ENCODE results near the gene TMEM250.
"Not testable (repeated sequence)": the region's sequence is repeated elsewhere in the genome, so short reads cannot be mapped to it uniquely, and the experiment has no call there.

TMEM250 gene

DNA sequence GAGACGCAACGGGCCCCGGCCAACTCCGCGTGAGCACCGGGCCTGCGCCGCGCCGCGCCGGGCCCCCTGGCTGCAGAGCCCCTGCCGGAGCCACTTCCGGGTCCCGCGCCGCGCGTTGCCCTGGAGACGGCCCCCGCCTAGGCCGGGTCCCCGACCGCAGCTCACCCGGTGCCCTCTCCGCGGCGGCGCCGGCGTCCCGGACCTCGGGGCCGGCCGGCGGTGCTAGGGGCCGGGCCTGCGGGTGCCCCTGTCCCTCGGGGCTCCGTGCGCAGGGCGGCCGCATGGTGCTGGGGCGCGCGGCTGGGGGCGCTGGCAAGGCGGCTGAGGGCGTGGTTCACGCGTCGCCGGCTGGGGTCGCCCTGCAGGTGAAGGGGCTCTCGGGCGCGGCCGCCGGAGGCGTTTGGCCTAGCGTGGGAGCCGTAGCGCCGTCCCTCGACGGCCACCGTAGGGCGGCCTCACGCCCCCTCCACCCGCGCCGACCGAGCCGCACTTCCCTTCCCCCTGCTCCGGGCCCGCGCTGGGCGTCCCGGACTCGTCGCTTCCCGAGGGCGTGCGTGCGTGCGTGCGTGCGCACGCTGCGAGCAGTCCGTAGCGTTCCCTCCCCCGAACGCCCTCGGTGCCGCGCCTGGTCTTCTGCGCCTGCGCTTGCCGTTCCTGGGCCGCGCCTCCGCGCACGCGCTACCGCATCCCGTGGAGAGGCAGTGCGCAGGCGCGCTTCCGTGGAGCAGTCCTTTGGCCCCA, at the start of gene TMEM250:
Gene TMEM250, minus strand, starts transcription at position 556 of the 741 bp plus-strand sequence. CDS start 1,975 bp downstream, outside the sequence.
- peak; percentile 79 for DNase-seq

DNA sequence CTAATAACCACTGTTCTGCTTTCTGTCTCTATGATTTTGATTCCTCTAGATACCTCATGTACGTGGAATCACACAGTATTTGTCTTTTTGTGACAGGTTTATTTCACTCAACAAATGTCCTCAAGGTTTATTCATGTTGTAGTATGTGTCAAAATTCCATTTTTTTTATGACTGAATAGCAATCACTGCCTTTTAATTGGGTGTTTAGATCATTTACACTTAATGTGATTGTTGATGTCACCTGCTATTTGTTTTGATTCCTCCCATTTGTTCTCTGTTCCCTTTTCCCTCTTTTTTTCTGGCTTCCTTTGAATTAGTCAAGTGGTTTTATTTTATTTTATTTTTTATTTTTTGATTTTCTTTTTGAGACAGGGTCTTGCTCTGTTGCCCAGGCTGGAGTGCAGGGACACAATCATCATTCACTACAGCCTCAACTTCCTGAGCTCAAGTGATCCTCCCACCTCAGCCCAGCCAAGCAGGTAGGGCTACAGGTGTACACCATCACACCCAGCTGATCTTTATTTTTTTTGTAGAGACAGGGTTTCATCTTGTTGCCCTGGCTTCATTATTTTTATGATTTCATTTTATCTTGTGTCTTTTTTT, 44.7 kb upstream of the TMEM250 start:
- DNase-seq = no peak

- no peak for DNase-seq
Measured at GRCh38 chr9:136160995-136161610, 42.4 kb upstream of the TMEM250 start.

- no peak for DNase-seq
Measured at GRCh38 chr9:136160381-136160841, 41.7 kb upstream of the TMEM250 start.

- no peak for DNase-seq
Measured at GRCh38 chr9:136159851-136160250, 41.2 kb upstream of the TMEM250 start.

GRCh38 chr9:136157477-136158265, 39.0 kb upstream of the TMEM250 start:
- DNase-seq = no peak

- no peak for DNase-seq
Measured at GRCh38 chr9:136156209-136157120, 37.8 kb upstream of the TMEM250 start.

GRCh38 chr9:136155576-136155975, 36.9 kb upstream of the TMEM250 start:
- DNase-seq = no peak

DNA sequence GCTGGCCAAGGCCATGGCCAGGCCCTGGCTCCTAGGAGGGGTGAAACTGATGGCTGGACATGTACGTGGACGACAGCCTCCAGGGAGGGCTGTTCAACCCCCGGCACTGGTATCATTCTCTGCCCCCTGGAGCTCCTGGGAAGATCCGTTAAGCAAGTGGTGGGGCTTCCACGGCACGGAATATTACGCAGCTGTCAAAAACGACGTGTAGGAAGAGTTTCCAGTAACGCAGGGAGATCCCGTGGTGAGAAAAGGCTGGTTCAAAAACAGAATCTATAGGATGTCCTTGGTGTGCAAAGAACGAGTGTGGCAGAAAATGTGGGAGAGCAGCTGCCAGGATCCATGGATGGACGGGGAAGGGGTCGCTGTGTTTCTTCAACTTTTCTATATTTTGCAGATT, 36.3 kb upstream of the TMEM250 start:
- DNase-seq = no peak

- no peak for DNase-seq
Measured at GRCh38 chr9:136153381-136154065, 34.8 kb upstream of the TMEM250 start.

DNA sequence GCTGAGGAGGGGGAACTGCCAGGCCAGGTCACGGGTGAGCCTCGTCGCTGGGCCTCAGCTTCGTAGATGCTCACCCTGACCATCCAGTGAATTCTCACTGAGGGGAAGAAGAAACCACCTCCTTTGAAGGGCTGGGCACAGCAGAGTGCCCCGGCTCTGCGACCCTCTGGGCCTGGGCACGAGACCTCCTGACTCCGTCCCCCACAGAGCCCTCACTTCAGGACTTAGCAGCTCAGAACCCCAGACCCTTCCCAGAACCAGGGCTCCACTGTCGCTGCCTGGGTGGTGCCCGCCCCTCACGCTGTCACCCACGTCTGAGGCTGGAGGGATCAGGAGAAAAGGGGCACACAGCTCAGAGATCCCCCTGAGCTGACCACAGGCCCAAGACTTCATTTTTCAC, 34.3 kb upstream of the TMEM250 start:
- DNase-seq = no peak

- no peak for DNase-seq
Measured at GRCh38 chr9:136152543-136152866, 33.8 kb upstream of the TMEM250 start.

- no peak for DNase-seq
Measured at GRCh38 chr9:136151848-136152542, 33.3 kb upstream of the TMEM250 start.

DNA sequence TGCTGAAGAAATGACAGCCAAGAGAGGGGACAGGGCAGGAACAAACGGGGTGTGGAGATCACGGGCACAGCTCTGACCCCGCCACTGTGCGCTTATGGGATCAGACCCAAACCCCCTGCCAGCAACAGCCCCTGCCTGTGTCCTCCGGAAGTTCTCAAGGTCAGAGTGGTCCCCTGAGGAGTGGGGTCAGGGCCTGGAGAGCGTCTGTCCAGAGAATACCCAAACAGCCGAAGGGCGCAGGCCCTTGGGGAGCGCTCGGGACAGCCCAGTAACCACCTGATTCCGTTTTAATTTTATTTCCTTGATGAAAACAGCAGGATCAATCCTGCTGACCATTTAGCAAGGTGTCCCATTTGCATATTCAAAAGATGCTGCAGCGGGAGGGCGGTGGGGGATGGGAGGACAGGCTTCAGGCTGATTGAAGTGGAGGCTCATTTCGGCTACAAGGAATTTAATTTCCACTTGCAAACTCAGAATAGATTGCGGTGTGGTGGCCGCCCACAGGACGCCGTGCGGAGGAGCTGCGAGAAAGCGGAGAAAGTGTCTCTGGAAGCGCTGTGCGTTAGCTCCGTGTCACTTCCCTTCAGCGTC, 32.6 kb upstream of the TMEM250 start:
- DNase-seq = no peak

- DNase-seq = not testable (repeated sequence)
Measured at GRCh38 chr9:136150664-136151213, 32.1 kb upstream of the TMEM250 start.

DNA sequence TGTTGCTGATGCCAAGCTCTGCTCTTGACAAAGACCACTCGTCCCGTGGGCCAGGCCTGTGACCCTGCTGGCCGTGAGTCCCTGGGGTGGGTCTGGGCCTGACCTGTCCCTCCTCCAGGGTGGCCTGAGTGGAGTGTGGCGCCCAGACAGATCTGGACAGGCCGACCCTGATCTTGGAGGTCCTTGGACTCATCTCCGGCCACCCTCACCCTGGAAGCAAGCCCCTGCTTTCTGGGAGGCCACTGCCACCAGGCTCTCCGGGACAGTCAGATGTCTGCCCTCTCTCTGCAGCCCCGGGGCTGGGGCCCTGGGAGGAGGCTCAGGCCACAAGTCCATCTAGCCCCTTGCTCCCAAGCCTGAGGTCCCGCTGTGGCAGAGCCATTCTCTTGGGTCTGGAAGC, 31.2 kb upstream of the TMEM250 start:
- no peak for DNase-seq

DNA sequence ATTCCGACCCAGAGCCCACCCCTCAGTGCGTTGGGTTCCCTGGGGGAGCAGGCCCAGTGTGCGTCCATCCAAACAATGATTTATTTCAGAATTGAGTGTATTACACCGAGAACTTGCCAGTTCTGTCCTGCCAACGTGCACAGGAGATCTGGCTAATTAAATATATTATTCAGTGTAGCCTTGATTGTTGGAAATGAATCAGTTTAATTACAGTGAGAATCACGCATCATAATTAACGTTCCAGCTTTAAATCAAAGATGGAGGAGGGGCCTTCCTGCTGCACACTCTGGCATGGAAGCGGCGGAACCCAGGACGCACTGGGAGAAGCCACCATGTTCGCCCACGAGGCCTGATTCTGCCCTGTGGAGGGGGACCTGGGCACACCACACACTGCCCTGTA, 30.7 kb upstream of the TMEM250 start:
- no peak for DNase-seq

- DNase-seq = no peak
Measured at GRCh38 chr9:136148766-136149165, 30.1 kb upstream of the TMEM250 start.

GRCh38 chr9:136147890-136148714, 29.4 kb upstream of the TMEM250 start:
- no peak for DNase-seq

Measured in SHP77 treated with DMSO at 0.1 percent for 48 hours (cell line).